Kidney glomerular epithelial cell (primary cell): ENCODE measurements around the gene MACROD2.
"Not testable (repeated sequence)": the region's sequence is repeated elsewhere in the genome, so short reads cannot be mapped to it uniquely, and the experiment has no call there.

Source experiments
- DNase-seq: peaks from one replicate; lab custom pipeline; 2025; lab: John Stamatoyannopoulos, UW

Gene MACROD2

DNA sequence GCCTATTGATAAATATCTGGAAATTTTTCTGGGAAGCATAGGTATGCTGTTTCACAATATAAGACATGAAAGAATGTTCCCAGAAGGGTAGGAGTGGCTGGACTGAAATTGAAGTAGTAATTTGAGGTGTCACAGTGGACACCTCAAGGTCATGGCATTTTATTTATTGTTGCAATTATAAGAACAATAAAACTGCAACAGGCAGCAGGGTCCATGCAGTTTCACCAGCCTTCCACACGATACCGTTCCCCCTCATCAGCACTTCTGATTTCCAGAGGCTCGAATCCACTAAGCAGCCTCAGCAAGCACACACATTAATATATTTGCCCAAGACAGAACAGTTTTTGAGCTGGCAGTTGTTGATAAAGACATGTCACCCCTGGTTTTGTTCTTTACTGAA, 1540.5 kb downstream of the MACROD2 start:
- no peak for DNase-seq

DNA sequence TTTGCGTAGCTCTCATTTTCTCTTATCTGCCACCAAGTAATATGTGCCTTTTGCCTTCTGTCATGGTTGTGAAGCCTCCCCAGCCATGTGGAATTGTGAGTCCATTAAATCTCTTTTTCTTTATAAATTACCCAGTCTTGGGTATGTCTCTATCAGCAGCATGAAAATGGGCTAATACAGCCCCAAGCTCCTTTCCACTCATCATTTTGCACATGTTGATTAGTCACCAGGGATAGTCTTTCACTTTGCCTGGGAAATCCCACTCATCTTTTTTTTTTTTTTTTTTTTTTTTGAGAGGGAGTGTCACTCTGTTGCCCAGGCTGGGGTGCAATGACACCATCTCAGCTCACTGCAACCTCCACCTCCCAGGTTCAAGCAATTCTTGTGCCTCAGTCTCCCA, 1541.9 kb downstream of the MACROD2 start:
- DNase-seq: not testable (repeated sequence)

DNA sequence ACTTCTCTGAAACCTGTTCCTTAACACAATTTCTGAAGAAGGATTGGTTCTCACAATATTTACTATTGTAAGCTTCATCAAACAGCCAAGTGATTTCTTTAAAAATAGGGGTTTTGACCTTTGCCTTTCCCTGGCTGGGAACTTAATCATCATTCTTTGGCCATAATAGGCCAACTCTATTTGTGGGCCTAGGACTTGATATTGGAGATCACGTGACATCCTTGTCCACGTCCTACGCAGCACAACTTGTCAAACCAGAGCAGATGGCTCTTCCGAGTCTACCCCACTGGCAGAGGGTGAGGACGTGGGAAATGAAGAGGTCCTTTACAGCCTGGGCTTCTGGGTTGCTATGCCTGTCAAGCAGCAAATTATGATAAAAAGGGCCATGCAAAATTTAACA, 1547.3 kb downstream of the MACROD2 start:
- DNase-seq: no peak

DNA sequence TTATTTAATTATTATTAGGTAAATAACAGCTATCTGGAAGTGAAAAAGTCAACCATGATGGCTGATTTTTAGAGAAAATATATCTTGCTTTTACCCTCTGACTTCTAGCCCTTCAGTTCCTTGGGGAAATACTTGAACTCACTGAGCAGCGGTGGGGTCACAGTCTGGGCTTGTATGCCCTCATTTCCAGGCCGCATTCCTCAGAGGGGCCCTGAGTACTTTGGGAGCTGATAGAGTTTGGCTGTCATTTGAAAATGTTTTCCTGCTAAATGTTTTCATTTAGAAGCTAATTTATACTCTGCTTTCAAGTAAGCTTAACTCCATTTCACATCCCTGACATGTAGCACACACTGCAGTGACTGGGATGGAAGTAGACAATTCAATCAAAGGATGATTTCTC, 1549.4 kb downstream of the MACROD2 start:
- no peak for DNase-seq

DNA sequence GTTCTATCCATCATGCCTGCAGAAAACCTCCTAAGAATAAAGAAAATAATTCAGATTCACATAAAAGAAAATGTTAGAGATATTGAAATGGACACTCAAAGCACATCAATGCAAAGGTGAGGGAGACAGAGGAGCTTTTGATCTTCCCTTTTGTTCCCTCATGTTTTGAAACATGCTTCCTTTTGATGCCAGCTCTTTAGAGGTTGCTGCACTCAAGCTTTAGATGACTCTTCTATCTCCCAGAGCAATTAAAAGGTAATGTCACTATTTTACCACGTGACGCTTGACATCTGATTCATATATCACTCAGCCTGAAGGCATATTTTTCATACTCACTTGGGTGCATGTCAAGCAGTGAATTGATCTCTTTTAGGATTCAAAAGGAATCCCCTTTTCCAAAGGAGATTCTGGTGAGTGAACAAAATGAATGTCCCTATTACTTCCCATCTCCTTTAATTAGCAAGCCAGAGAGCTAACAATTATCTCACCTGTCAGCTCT, 1551.3 kb downstream of the MACROD2 start:
- DNase-seq: no peak

DNA sequence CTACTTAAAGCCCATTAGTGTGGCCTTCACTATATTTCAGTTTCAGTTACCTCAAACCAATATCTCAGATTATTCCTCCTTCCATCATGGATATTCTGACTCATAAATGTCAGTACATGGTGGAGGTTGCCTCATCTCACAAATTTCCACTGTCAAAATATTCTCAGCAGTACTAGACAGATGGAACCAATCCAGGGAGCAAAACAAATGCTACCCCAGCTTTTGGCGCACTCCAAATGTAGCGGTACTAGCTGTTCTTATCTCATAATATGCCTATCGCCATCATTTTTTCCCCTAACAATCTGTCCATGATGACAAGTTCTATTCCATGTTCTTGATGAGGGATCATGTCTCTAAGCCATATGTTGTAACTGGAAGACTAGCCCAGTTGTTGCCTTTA, 1551.8 kb downstream of the MACROD2 start:
- no peak for DNase-seq

DNA sequence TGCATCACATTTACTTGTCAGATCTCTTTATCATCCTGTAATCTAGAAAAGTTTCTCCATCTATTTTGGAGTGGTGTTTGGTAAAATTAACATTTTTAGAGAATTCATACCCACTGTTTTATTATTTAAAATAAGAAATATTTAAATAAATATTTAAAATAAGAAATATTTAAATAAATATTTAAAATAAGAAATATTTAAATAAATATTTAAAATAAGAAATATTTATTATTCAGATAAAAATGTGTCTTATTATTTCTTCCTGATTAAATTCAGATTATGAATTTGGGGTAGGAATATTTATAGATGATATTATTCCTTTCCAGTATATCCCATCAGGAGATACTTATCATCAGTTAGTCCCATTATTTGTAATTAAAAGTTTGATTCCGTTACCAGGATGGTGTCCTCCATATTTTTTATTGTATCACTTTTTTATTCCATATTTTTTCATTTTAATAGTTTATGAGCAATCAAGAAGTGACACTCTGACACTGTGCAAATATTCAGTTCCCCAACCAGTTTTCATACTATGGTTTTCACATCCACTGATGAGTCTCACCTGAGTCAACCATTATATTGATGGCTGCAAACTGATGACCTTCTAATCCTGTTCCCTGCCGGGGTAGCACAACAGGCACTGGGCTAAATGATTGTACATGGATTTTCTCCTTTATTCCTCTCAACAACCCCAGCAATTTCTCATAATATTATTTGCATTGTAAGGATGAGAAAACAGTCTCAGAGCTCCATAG, 1555.0 kb downstream of the MACROD2 start:
- no peak for DNase-seq

DNA sequence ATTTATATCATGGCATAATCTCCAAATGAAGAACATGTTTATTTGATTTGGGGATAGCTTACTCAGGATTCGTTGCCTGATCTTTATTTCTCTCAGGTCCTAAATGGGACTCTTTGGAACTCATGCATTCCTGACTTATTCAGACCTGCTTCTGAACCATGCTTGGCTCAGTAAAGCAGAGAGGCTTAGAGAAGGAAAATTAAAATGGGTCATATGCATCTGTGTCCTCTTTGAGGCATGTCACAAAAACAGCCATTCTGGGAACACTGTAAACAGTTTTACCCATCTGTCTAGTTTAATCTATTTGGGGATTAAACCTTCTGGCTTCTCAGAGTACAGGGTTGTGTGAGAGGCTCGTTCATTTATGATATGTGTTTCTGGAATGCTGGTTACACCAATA, 1560.6 kb downstream of the MACROD2 start:
- DNase-seq: no peak

DNA sequence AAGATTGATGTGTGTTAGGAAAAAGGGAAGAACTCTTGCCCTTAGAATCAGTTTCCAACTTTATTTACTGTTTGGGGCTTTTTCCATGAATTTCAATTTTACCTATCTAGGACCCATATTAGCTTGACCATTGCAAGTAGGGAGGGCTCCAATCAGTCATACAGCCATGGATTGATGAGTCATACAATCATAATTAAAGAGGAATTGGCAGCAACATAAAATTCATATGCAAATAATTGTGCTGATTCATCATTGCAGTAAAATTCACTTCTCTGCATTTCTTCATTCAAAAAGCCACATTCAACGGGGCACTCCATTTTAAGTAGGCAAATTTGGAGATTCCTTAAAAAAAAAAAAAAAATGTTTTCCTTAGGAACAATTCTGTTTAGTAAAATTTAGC, 1561.6 kb downstream of the MACROD2 start:
- no peak for DNase-seq

DNA sequence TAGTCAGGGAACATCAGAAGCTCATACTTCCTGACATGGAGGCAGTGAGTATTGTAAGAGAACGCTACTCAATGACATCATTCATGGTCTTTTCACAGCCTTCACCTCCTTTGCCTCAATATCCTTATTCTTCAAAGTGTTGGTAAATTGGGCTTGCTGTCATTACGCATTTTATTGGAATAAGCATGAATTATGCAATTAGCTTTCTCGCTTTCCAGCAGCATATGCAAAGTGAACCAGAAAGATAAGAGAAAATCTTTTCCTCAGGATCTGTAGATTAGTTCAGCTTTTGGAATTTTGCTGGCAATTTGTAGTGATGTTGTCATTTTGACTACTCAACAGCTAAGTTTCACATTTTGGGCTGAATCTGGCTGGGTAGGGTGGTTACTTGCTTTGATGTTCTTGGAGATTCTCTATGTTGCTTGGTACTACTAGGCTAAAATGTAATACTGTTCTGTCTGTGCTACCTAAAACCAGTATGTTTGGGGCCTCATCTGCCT, 1565.8 kb downstream of the MACROD2 start:
- no peak for DNase-seq

DNA sequence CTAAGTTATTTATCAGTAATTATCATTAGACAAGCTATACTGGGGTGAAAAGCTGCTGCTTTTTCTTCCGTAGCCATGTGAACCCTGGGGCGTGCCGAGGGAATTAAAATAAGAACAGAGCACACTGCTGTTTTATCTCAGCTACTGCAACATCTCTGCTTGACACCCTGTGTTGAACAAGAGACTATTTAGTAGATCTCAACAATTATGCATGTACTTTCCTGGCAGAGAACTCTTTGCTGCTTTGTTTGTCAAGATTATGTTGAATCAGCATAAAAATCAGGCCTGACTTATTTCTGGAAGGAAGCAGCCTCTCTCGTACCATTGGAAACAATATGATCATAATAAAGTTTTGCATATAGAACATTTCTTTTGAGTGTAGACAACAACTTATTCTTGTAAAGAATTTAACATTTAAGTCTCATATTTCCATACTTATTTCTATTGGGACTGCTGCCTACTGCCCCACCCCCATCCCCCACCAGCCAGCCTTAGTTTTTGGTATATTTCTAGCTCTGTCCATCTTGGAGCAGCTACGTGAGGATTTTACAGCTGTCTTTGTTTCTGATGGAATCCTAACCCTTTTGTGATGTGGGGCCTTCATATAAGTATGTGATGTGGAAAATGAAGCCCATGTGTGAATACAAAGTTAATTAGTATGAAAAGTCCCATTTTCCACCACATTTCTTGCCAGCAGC, 1566.5 kb downstream of the MACROD2 start:
- no peak for DNase-seq

DNA sequence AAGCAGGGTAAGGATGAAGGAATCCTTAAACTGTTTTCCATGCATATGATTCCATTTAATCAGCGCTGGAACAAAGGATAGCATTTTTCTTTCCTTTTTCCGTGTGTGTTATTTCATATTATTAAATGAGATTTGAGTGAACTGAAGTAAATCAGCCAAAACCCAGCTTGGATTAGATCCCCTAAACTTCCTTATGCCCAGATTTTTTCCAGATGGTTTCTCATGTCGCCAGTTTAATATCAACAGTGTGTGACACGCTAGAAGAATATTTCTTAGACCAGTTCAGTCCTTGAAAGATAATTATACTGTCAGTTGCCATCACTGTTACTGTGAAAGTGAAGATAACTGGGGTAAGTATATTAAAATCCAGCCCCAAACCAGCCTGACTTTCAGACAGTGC, 1568.5 kb downstream of the MACROD2 start:
- no peak for DNase-seq

DNA sequence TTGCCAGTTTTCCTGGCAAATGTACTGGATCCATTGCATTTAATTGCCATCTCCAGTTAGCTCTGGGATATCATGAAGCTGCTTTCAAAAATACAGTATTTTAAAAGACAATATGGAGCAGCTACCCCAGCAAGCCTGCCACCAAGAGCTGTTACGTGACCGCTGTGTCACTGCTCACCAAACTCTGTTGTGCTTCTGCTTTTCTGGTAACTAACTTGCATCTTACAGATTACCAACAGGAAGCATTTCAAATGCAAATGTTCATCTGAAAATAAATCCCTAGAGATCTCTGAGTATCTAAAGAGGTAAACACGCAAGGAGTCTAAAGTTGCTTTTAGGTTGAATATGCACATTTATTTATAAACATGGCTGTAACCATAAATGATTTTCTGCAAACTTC, 1569.7 kb downstream of the MACROD2 start:
- DNase-seq: no peak

DNA sequence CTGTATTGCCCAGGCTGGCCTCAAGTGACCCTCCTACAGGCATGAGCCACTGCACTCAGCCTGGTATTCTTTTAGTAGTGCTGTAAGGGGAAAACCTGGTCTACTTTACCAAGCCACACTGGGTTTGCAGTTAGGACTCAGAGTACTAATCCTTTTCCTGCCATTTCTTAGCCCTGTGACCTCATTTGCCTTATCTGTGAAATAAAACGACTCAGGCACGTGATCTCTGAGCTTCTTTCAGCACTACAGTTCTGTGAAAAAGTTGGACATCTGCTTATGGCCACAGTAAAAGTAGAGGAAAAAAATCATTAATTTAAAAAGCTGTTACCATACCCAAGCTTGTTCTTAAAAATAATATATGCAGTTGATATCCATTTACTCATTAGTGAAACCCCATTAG, 1570.5 kb downstream of the MACROD2 start:
- DNase-seq: no peak

DNA sequence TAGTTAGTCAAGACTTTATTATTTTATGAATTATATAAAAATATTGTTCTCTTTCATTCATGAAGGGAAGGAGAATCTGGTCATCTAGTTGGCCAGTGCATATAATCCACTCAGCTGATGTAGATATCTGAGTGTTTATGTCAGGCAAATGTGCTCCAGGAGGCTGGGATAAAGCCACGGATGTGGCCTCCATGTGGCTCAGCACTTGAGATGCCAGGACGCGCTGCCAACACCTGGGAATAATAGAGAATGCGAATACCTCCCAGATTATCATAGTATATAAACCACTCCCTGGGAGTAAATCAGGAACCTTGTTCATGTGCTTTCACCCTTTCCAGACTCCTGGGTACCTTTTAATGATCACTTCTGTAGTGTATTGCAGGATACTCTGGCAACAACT, 1571.9 kb downstream of the MACROD2 start:
- no peak for DNase-seq

DNA sequence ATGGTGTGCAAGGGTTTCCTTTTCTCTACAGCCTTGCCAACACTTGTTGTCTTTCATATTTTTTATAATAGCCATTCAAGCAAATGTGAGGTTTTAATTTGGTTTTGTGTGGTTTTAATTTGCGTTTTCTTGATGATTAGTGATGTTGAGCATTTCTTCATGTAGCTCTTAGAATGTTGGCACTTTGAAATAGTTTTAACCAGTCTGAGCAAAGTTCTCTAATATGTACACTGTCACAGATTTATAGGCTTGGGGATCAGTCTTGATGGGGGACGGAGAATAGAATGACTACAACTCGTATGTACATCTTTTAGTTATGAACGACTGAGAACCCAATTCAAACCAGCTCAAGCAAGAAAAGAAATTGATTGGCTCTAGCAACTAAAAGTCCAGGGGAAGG, 1574.8 kb downstream of the MACROD2 start:
- DNase-seq: no peak

DNA sequence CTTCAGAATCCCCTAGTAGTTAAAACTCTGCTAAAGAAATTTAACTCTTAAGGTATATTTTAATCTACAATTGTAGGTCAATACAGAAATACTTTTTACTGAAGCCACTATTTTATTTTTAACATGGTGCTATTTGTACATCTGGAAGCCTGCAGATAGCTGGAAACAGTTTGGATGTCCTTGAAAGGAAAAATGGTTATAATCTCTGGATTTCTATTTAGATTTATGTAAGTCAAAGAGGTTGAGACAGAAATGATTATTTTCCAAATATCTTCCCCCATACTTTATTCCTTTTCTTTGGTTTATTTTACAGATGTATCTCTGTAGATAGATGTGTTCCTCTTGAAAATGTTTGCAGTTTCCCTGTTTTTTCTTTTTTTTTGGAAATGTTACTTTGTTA, 1575.7 kb downstream of the MACROD2 start:
- no peak for DNase-seq

DNA sequence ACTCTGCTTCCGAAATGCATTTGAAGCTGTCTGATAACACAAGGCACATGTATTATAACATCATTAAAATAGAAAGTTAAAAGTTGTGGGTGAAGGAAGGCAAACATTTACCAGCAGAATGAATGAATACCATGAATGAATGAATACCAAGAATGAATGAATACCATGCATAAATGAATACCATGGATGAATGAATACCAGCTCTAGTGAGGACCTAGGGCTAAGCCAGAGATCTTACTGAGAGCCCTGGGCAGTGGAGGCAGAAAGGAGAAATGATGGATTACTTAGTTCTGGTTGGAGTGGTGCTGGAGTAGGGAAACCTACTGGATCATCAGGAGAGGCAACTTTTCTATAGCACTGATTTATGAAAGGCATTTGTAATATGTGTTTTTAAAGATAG, 1579.9 kb downstream of the MACROD2 start:
- no peak for DNase-seq

DNA sequence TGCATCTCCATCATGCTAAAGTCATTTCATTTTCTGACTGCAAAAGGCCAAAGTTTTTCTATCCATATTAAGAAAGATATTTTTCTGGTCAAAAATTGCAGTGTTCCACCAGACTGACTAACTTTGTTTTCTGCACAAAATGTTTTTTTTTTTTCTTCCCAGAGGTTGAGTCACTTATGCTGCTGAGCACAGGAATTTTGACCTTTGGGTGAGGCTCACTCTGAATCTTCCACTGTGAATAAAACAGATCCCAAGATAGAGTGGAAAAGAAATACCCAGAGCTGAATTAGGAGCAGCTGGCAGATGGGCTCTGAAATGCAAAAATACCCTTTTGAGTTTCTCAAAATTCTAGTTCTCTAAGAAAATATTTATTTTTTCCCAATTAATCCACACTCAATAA, 1581.1 kb downstream of the MACROD2 start:
- no peak for DNase-seq

DNA sequence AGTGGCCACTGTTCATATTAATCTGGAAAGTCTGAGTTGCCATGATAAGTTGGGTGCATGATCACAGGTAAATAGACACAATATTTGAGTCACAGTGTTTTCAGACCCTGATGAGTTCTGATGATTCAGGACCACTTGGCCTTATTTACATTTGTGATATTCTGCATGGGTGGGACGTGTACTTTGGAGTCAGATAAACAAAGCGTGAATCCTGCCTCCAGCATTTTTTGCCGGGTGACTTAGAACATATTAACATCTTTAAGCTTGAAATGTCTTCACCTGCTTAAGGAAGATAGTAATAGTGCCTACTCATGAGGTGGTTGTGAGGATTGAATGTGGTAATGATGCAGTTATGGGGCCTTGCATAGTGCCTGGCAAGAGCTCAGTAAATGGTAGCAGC, 1582.8 kb downstream of the MACROD2 start:
- DNase-seq: no peak

DNA sequence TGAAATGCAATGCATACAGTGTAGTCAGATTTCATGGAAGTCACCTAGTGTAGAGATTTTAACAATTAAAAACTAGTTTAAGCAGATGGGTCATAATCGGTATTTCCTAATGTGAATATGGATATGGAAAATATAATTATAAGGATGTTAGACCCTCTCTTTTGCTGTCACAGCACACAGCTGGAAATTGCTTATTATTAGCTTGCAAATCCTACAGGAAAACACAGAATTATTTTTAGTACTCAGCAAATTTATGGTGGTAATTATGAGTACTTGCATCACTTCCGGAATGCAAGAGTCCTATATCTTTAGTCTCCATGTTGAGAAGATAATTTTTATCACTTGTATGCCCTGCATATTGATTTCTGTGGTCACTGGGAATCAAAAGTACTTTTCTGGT, 1584.4 kb downstream of the MACROD2 start:
- DNase-seq: no peak

DNA sequence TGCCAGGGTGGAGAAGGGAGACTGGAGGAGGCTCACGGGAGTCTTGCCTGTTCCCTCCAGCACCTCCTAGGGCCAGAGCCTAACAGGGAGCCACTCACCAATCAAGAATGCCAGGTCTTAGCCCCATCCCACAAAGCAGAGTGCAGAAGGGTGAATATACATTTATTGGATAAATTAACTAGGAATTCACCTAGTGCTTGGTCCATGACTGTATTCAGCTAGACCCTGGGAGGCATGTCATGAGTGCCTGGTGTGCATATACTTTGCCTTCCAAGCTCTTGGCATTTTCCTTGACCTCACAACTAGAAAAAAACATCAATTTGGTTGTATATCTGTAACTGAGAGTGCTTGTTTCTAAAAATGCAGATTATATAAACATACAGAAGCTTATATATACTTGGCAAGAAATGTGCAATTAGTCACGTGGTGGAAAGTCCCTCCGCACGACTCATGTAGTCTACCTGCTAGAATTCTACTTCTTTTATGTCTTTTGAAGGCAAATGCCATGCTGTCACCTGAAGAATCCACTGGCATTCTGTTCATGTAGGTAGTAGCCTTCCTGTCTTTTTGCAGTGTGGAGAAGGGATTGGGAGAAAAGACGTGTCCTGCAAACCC, 1586.9 kb downstream of the MACROD2 start:
- DNase-seq: no peak

DNA sequence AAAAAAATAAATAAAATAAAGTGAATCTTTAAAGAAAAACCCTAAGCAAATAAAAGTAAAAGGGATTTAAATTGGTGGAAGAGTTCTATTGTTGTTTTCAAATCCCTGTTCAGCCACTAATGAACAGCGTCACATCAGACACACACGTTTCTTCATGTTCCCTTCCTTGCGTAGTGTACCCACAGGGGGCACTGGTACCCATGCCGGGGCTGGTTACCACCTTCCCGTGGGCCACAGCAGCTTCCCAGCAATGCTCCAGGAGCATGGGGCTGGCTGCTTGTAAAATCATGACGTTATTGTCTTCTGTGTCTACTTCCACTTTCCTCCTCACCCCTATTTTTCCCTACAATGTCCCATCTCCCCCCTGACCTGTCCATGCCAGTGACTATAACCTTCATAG, 1589.2 kb downstream of the MACROD2 start:
- DNase-seq: no peak
